ENCODE measurements around the gene KCTD17. TPM values are rescaled to one million over a fixed set of nuclear protein-coding genes. Genes with fewer than 3 reads are reported as not detected.
A peak's percentile ranks its signal among the peaks of the same experiment; 100 is the strongest.

KCTD17 gene
- total and polyA plus RNA-seq, 2 of the 13 experiments (the other 11 are each of a cell fraction or from before 2014, with no cell fraction given), result 5.3 to 11.7 TPM

GRCh38 chr22:37020192-37020479, 31.4 kb upstream of the KCTD17 start (continued):
- TF ChIP-seq, protein P1, sequence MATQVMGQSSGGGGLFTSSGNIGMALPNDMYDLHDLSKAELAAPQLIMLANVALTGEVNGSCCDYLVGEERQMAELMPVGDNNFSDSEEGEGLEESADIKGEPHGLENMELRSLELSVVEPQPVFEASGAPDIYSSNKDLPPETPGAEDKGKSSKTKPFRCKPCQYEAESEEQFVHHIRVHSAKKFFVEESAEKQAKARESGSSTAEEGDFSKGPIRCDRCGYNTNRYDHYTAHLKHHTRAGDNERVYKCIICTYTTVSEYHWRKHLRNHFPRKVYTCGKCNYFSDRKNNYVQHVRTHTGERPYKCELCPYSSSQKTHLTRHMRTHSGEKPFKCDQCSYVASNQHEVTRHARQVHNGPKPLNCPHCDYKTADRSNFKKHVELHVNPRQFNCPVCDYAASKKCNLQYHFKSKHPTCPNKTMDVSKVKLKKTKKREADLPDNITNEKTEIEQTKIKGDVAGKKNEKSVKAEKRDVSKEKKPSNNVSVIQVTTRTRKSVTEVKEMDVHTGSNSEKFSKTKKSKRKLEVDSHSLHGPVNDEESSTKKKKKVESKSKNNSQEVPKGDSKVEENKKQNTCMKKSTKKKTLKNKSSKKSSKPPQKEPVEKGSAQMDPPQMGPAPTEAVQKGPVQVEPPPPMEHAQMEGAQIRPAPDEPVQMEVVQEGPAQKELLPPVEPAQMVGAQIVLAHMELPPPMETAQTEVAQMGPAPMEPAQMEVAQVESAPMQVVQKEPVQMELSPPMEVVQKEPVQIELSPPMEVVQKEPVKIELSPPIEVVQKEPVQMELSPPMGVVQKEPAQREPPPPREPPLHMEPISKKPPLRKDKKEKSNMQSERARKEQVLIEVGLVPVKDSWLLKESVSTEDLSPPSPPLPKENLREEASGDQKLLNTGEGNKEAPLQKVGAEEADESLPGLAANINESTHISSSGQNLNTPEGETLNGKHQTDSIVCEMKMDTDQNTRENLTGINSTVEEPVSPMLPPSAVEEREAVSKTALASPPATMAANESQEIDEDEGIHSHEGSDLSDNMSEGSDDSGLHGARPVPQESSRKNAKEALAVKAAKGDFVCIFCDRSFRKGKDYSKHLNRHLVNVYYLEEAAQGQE (IDR thresholded peaks at IDR 0.05; ENCODE audit: borderline replicate concordance in 1 of 2, low read depth in 1 of 2, low read length in 2 of 2), result no peak
- no peak for TF ChIP-seq EZH2 (conservative IDR thresholded peaks at IDR 0.05; ENCODE audit: low read depth, low read length)
- peak; percentile 42; the same call in 1 of the 2 replicates for TF ChIP-seq TAF1 (CRISPR knock-in tag; IDR thresholded peaks at IDR 0.05)
- no peak for TF ChIP-seq MYNN (CRISPR knock-in tag; IDR thresholded peaks at IDR 0.05; ENCODE audit: low read depth)
- no peak for TF ChIP-seq ZNF3 (CRISPR knock-in tag; IDR thresholded peaks at IDR 0.05)
- TF ChIP-seq ZNF160 (CRISPR knock-in tag; IDR thresholded peaks at IDR 0.05), result no peak
- TF ChIP-seq SAFB2 (CRISPR knock-in tag; IDR thresholded peaks at IDR 0.05; ENCODE audit: borderline replicate concordance, low read depth), result no peak
- no peak for TF ChIP-seq EP300 (IDR thresholded peaks at IDR 0.05; ENCODE audit: low read depth in 2 of 2, low read length in 2 of 2)
- TF ChIP-seq EP300 (CRISPR knock-in tag; IDR thresholded peaks at IDR 0.05; ENCODE audit: borderline replicate concordance), result no peak
- TF ChIP-seq CEBPZ (IDR thresholded peaks at IDR 0.05; ENCODE audit: low read length), result no peak
- no peak for TF ChIP-seq KLF11 (CRISPR knock-in tag; IDR thresholded peaks at IDR 0.05)
- no peak for TF ChIP-seq KDM3A (CRISPR knock-in tag; IDR thresholded peaks at IDR 0.05; ENCODE audit: low read depth)
- TF ChIP-seq ZNF446 (CRISPR knock-in tag; IDR thresholded peaks at IDR 0.05), result no peak
- TF ChIP-seq ZNF383 (CRISPR knock-in tag; IDR thresholded peaks at IDR 0.05; ENCODE audit: borderline replicate concordance), result no peak
